NCI-H1092 treated with DMSO at 0.1 percent for 48 hours (cell line): Measurements from ENCODE around the gene EEFSEC.
A peak's percentile ranks its signal among the peaks of the same experiment; 100 is the strongest.

Experiments used
- DNase-seq: peaks from one replicate; lab custom pipeline; 2025; lab: John Stamatoyannopoulos, UW

The EEFSEC gene

GRCh38 chr3:128316481-128316891 lies 163.2 kb downstream of the EEFSEC start:
- no peak for DNase-seq

DNA sequence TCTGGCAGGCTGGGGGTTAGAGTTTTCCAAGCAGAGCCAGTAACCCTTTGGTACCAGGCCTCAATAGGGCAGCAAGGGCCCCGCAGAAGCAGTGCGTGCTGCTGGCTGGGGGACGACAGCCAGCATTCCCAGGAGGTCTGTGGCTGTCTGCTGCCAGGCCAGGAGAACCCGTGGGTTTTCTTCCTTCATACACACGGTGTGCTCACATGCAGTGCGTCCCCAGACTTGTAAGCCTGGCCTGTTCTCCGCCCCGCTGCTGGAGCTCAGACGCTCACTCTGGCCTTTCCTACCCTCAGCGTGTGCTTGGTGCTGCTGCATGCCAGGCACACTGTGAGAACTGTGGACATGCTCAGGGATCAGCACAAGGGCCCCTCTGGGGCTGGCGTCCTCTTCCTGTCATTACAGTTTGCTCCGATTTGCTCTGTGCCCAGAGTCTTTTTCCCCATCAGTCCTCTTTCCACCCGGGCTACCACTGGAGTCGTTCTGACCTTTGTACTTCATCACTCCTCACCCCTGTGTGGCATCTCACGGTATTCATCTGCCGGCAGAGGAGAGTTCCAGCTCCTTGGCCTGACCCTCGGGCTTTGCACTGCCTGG lies 163.9 kb downstream of the EEFSEC start:
- DNase-seq, result no peak

- no peak for DNase-seq
These were observed 164.5 kb downstream of the EEFSEC start for GRCh38 chr3:128317698-128318231.

GRCh38 chr3:128318275-128318941 lies 165.1 kb downstream of the EEFSEC start:
- no peak for DNase-seq

- no peak for DNase-seq
These were observed 165.8 kb downstream of the EEFSEC start for GRCh38 chr3:128319107-128319506.

- peak; percentile 33 for DNase-seq
These were observed 166.5 kb downstream of the EEFSEC start for GRCh38 chr3:128319741-128320141.

DNA sequence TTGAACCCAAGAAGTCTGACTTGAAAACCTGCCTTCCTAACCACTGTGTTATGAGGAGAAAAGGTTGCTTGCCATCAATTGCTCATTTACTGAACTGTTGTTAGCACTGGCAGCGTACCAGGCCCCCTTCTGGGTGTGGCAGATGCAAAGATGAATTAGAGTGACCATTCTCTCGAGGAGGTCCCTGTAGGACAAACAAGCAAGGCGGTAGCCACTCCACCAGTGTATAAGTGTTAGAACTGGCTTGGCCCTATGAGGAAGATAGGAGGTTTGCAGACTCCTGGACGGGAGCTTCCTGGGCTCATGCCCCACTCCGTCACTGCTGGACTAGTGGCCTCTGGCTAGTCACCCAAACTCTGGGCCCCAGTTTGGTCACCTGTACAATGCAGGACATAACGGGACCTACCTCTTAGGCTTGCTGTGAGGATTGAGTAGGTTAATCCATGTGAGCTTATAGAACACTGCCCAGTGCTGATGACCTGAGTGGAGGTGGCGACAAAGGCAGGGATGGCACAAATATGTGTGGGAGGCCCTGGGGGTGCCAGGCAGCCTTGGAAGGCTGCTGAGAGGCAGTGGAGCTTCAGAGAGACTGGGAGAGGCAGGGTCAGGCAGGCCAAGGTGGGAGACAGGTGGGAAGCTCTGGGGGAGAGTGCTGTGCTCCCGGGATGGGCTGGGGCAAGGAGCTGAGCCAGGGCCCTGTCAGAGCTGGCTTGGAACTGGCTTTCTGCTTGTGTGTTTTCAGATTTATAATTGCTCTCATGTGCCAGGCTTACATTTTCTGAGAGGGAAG lies 167.5 kb downstream of the EEFSEC start:
- DNase-seq, result peak; percentile 30

DNA sequence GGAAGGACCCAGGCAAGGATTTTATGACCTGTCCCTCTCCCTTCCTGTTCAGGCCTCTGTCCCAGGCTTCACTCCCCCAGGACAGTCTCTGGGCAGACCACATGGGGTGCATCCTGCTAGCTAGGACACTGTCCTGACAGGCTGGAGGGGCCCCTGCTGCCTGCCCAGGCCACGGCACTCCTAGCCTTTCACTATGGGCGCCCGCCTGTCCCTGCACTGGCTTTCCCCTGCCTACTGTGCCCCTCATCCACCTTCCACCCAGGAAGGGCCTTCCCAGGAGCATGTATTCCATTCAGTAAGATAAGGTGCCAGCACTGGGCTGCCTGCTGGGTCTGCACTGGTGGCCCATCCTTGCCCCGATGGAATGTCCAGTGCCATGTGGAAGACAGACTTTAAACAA lies 168.1 kb downstream of the EEFSEC start:
- no peak for DNase-seq

GRCh38 chr3:128322030-128323022 lies 169.0 kb downstream of the EEFSEC start:
- no peak for DNase-seq

- DNase-seq, result peak; percentile 7
These were observed 170.2 kb downstream of the EEFSEC start for GRCh38 chr3:128323206-128324081.

- DNase-seq, result no peak
These were observed 171.8 kb downstream of the EEFSEC start for GRCh38 chr3:128324911-128325592.

GRCh38 chr3:128326051-128326823 lies 173.0 kb downstream of the EEFSEC start:
- DNase-seq, result no peak

DNA sequence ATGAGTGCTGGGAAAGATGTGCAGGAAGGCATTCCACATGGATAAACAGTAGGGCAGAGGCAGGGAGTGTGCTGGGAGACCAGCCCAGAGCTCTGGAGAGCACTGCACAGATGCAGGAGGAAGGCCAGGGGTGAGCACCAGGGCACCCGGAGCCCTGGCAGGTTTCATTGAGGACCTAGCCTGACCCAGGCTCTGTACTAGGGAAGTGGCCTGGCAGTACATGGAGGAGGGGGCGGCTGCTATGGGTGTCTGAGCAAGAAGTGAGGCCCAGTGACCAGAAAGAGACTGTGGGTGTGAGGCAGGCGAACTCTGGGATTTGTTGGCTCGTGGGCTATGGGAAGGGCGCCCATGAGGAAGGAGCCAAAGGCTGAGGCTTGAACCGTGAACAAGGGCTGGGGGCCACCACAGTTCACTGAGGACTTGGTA lies 174.3 kb downstream of the EEFSEC start:
- DNase-seq, result no peak

GRCh38 chr3:128328546-128329458 lies 175.5 kb downstream of the EEFSEC start:
- DNase-seq, result no peak

DNA sequence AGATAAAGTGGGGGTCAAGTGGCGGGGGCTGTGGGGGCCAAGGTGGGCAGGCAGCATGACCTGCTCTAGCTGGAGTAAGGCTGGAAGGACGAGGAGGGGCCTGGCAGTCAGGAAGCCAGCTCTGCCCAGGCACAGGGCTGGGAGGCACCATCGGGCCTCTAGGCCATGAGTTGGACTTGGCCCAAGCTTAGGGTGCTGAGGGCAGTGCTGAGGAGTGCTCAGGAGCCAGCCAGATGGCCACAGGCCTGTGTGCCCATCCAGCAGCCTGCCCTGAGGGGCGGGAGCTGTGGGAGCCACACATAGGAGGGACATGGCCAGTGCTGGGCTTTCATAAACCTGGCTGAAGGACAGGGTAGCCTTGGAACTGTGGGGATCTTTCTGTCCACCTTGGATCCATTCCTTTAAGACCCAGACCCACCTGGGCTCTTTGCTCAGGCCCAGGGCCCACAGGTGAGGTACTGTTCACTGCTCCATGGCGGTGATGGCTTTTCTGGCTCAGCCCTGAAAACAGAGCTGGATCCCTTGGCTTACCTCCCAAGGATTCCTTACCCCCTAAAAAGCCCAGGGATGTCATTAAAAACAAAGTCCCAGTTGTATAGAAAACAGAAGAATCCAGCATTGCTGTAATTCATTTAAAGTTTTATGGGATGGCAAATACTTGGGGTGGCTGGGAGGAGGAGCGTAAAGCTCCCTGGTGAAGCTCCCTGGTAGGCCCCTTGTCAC lies 176.4 kb downstream of the EEFSEC start:
- DNase-seq, result no peak

DNA sequence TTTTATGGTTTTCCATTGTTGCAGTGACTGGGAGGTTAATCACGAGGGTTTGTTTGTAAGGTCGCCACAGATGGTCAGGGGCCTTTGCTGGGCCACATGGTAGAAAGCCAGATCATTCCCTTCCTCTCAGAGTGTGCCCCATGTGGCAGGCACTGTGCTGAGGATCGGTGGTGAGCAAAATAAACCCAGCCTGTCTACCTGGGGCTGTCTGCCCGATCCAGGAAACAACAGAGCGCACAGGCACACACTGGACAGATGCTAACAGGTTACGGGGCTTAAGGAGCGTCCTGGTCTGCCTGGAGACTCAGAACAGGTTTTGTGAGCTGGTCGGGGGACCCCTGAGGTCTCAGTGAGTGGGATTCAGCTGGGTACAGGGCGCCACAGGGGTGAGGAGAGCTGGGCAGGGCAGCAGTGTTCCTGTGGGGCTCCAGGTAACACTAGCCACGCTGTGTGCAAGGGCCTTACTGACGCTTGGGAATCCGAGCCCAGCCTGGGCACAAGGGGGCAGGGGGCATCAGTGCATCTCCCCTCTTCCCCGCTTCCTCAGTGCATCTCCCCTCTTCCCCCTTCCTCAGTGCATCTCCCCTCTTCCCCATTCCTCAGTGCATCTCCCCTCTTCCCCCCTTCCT lies 177.0 kb downstream of the EEFSEC start:
- no peak for DNase-seq

- DNase-seq, result no peak
These were observed 180.9 kb downstream of the EEFSEC start for GRCh38 chr3:128334086-128334645.
